Endothelial cell of umbilical vein (primary cell): ENCODE results near the gene ATXN7L1. TPM values are rescaled to one million over a fixed set of nuclear protein-coding genes. Genes with fewer than 3 reads are reported as not detected.

Experiments used
- BruUV-seq: library from RNA; stranded (reverse); fragments of 400-500 nt; replicated peaks from 2 replicates; lab custom pipeline; 2021; lab: Mats Ljungman, UMichigan
- CTCF ChIA-PET: fragments of 300-600, 350-600 bp; sonication (Branson Sonifier 250); formaldehyde crosslinking; loops from one replicate; lab custom pipeline; 2021; ENCODE audit warnings: antibody characterized with exemption, inconsistent platforms; lab: Charles Lee
- POLR2A ChIA-PET: fragments of 300-600, 350-600 bp; sonication (Branson Sonifier 250); formaldehyde crosslinking; loops from one replicate; lab custom pipeline; 2021; ENCODE audit warnings: antibody characterized with exemption, inconsistent platforms; lab: Charles Lee
- DNase-seq: peaks from one replicate; pipeline ENCODE4 v3.0.0-alpha.2; 2011; ENCODE audit warnings: low read depth, low spot score
- FAIRE-seq: peaks from 2 replicates; lab custom pipeline; 2011; peaks lifted over from hg19 to GRCh38; lab: Jason Lieb, UNC
- H2AFZ ChIP-seq: 2 replicates; pipeline ENCODE4 v1.6.0; 2012; ENCODE audit warnings: low read depth, low read length, control low read depth, inconsistent platforms
- H3K27ac ChIP-seq: 2 replicates; pipeline ENCODE4 v1.5.1; 2011; ENCODE audit warnings: low read depth, mild to moderate bottlenecking, control low read depth, low read length, moderate library complexity; ENCODE audit not compliant: insufficient read depth
- H3K27me3 ChIP-seq, 2 experiments: 2 replicates each; pipeline versions ENCODE4 v1.6.0 to v1.6.1; 2011; ENCODE audit warnings: low read length in 2 of 2, mixed read lengths in 1 of 2; ENCODE audit not compliant: control insufficient read depth in 2 of 2, insufficient read depth in 2 of 2
- H3K36me3 ChIP-seq, 2 experiments: 2 replicates in 1 of 2; 3 replicates in 1 of 2; pipeline ENCODE4 v1.5.1; 2011; ENCODE audit warnings: low read length in 2 of 2, mild to moderate bottlenecking in 1 of 2, moderate library complexity in 1 of 2; ENCODE audit not compliant: control insufficient read depth in 2 of 2, insufficient read depth in 2 of 2; ENCODE audit errors: extremely low read depth in 1 of 2
- H3K4me1 ChIP-seq: 3 replicates; pipeline ENCODE4 v1.5.1; 2011; ENCODE audit warnings: mild to moderate bottlenecking, low read length; ENCODE audit not compliant: control insufficient read depth, insufficient read depth; ENCODE audit errors: extremely low read depth
- H3K4me2 ChIP-seq: 2 replicates; pipeline ENCODE4 v1.6.1; 2011; ENCODE audit warnings: low read length, control low read depth, mixed read lengths; ENCODE audit not compliant: insufficient read depth
- H3K4me3 ChIP-seq, 3 experiments: fragments of 200-600 bp in 1 of 3; sonication (generic), shearing (Covaris generic) in 1 of 3; replicated peaks in 1 of 3; 2 replicates each; pipeline ENCODE4 v1.5.1; 2011 to 2016; ENCODE audit warnings: control low read depth in 3 of 3, low read length in 3 of 3, mild to moderate bottlenecking in 2 of 3, inconsistent platforms in 1 of 3, low read depth in 1 of 3, moderate library complexity in 1 of 3; ENCODE audit not compliant: insufficient read depth in 1 of 3
- H3K79me2 ChIP-seq: 2 replicates; pipeline ENCODE4 v1.6.0; 2012; ENCODE audit warnings: low read length, inconsistent platforms; ENCODE audit not compliant: control insufficient read depth, insufficient read depth
- H3K9ac ChIP-seq: replicated peaks from 2 replicates; pipeline ENCODE3; 2011; ENCODE audit warnings: low read length, control low read depth; ENCODE audit not compliant: insufficient read depth; ENCODE audit errors: extremely low read depth
- H3K9me1 ChIP-seq: replicated peaks from 3 replicates; pipeline ENCODE4 v1.6.0; 2011; ENCODE audit warnings: mild to moderate bottlenecking, low read length; ENCODE audit not compliant: control insufficient read depth, insufficient read depth; ENCODE audit errors: extremely low read depth
- H3K9me3 ChIP-seq: replicated peaks from 2 replicates; pipeline ENCODE4 v1.5.1; 2012; ENCODE audit warnings: low read length, inconsistent platforms; ENCODE audit not compliant: control insufficient read depth, insufficient read depth
- H4K20me1 ChIP-seq: replicated peaks from 2 replicates; pipeline ENCODE3; 2011; ENCODE audit warnings: mild to moderate bottlenecking, low read length; ENCODE audit not compliant: control insufficient read depth, insufficient read depth; ENCODE audit errors: extremely low read depth
- EZH2 ChIP-seq: IDR thresholded peaks from 2 replicates; pipeline ENCODE4 v1.6.1; 2012; ENCODE audit warnings: borderline replicate concordance, low read depth, mild to moderate bottlenecking, moderate library complexity, low read length, inconsistent platforms; ENCODE audit not compliant: severe bottlenecking
- FOS ChIP-seq: IDR thresholded peaks from 2 replicates; pipeline ENCODE4 v1.6.1; 2011; ENCODE audit warnings: mild to moderate bottlenecking, low read length, moderate library complexity, borderline replicate concordance; ENCODE audit not compliant: insufficient read depth
- MAX ChIP-seq: IDR thresholded peaks from 2 replicates; pipeline ENCODE4 v1.6.1; 2011; ENCODE audit not compliant: insufficient read depth, insufficient read length
- POLR2A ChIP-seq: IDR thresholded peaks from 2 replicates; pipeline ENCODE4 v1.6.1; 2012; ENCODE audit warnings: low read depth, mild to moderate bottlenecking, control low read depth, low read length
- dilution Hi-C: fragments of 300-500 bp; cut with MboI; formaldehyde crosslinking; loops from one replicate; pipeline ENCODE4 v1.15.0; 2019; ENCODE audit warnings: low sequenced_read_pairs; ENCODE audit not compliant: extremely low pct_ligation_motif_present
- intact Hi-C: fragments of 100-400 bp; cut with micrococcal nuclease; formaldehyde crosslinking; loops from one replicate; pipeline ENCODE4 v1.10.0; 2022
- polyA plus RNA-seq, 4 experiments: library from polyadenylated mRNA; depleted of rRNA in 3 of 4; stranded (reverse) in 3 of 4; unstranded in 1 of 4; fragments of >200 nt; gene quantifications; 2 replicates each; pipeline versions ENCODE4 v1.2.1 to v1.2.3, GENCODE V29; 2011 to 2012; ENCODE audit warnings: missing spikeins in 1 of 4
- total RNA-seq: library from RNA; stranded (reverse); gene quantifications from 2 replicates; pipeline ENCODE4 v1.2.3, GENCODE V29; 2021

ATXN7L1 gene
- total and polyA plus RNA-seq, 2 donors (not counting 3 experiments of a cell fraction or from before 2014, with no cell fraction given), result 4.6 to 15.6 TPM

- H3K9me1 ChIP-seq, result no peaks in the 10 kb centered on the region
- no peak for FAIRE-seq
- ChIA-PET POLR2A (no interaction called here), CTCF (no interaction called here)
- BruUV-seq, result no TSS peak
- no peak overlapping the region for H3K9ac ChIP-seq
- H3K79me2 ChIP-seq, result no peaks in the 10 kb centered on the region
- no peaks in the 10 kb centered on the region for H3K27me3 ChIP-seq
- TF ChIP-seq MAX, result no peak
- no peak overlapping the region for H2AFZ ChIP-seq
- H3K9me3 ChIP-seq, result no peaks in the 10 kb centered on the region
- H3K36me3 ChIP-seq, result no peaks in the 10 kb centered on the region
- H3K4me1 ChIP-seq, result peaks cover 5% of the 10 kb centered on the region
- dilution Hi-C loops (no loop called here), intact Hi-C loops (no loop called here)
- H3K27ac ChIP-seq, result no peak overlapping the region
- DNase-seq, result no peak
- H3K4me3 ChIP-seq, result no peak overlapping the region
- no peaks in the 10 kb centered on the region for H4K20me1 ChIP-seq
- no peak overlapping the region for H3K4me2 ChIP-seq
These were observed 10.1 kb downstream of the ATXN7L1 start for GRCh38 chr7:105866102-105866801.

GRCh38 chr7:105863876-105864275, 12.5 kb downstream of the ATXN7L1 start:
- ChIA-PET CTCF (interaction anchor here (0.6 kb wide), 1 partner anchor 37 kb away, joined by 3 read pairs; no protein-coding TSS in a partner anchor), POLR2A (no interaction called here)
- TF ChIP-seq EZH2, result no peak
- TF ChIP-seq POLR2A, result no peak
- no peak for TF ChIP-seq MAX
- no peak for TF ChIP-seq FOS
- Histone ChIP-seq H3K27ac (no peak overlapping the region), H3K9me3 (no peaks in the 10 kb centered on the region), H3K4me3 (no peak overlapping the region), H3K36me3 (no peaks in the 10 kb centered on the region), H3K9ac (no peak overlapping the region), H3K4me1 (no peaks in the 10 kb centered on the region), H3K79me2 (no peaks in the 10 kb centered on the region), H2AFZ (no peak overlapping the region), H3K4me2 (no peak overlapping the region), H3K27me3 (no peaks in the 10 kb centered on the region), H3K9me1 (no peaks in the 10 kb centered on the region), H4K20me1 (no peaks in the 10 kb centered on the region)
- FAIRE-seq (no peak), DNase-seq (no peak)
- intact Hi-C loops (no loop called here), dilution Hi-C loops (no loop called here)
- no TSS peak for BruUV-seq
